WI38 (cell line): Measurements from ENCODE around the gene ZNF415.
"Not testable (repeated sequence)": the region's sequence is repeated elsewhere in the genome, so short reads cannot be mapped to it uniquely, and the experiment has no call there.

Experiments used
- H3K4me3 ChIP-seq: 2 replicates; pipeline ENCODE4 v1.5.1; 2011; ENCODE audit warnings: low read depth, mild to moderate bottlenecking, control low read depth, low read length
- TF ChIP-seq, protein P1 (sequence below): IDR thresholded peaks from 2 replicates; pipeline ENCODE4 v1.5.1; 2012; ENCODE audit warnings: low read depth, mild to moderate bottlenecking, control low read depth, low read length

The ZNF415 gene

DNA sequence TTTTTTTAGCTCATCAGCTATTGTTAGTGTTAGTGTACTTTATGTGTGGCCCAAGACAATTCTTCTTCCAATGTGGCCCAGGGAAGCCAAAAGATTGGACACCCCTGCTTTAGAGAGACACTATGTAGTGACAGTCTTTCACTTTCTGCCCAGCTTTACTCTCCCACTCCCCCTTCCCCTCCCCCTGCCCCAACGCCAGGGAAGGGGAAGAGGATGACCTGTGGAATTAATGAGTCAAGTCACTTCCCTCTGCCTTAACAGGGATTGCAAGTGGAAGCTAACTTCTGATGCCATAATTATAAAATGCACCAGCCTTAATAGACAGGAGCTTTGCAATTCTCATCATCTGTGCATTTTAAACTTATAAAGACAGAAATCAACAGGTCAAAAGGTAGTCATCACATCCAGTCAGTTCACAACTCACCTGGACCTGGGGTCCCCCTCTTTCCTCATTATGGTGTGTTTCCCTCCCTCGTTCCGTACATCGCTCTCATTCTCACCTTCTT is 1.6 kb downstream of the ZNF415 start:
- TF ChIP-seq, protein P1, sequence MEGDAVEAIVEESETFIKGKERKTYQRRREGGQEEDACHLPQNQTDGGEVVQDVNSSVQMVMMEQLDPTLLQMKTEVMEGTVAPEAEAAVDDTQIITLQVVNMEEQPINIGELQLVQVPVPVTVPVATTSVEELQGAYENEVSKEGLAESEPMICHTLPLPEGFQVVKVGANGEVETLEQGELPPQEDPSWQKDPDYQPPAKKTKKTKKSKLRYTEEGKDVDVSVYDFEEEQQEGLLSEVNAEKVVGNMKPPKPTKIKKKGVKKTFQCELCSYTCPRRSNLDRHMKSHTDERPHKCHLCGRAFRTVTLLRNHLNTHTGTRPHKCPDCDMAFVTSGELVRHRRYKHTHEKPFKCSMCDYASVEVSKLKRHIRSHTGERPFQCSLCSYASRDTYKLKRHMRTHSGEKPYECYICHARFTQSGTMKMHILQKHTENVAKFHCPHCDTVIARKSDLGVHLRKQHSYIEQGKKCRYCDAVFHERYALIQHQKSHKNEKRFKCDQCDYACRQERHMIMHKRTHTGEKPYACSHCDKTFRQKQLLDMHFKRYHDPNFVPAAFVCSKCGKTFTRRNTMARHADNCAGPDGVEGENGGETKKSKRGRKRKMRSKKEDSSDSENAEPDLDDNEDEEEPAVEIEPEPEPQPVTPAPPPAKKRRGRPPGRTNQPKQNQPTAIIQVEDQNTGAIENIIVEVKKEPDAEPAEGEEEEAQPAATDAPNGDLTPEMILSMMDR = no peak
- no peak overlapping the region for H3K4me3 ChIP-seq

DNA sequence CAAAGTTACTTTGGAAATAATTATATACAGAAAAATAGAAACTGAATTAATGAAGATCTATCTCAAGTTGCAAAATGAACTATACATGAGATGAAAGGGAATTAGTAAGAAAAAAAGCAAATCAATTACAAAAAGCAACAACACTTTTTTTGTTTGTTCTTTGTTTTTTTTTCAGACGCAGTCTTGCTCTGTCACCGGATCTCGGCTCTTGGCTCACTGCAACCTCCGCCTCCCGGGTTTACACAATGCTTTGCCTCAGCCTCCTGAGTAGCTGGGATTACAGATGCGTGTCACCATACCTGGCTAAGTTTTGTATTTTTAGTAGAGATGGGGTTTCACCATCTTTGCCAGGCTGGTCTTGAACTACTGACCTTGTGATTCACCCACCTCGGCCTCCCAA is 2.2 kb downstream of the ZNF415 start:
- no peak overlapping the region for H3K4me3 ChIP-seq
- TF ChIP-seq, protein P1 = no peak

DNA sequence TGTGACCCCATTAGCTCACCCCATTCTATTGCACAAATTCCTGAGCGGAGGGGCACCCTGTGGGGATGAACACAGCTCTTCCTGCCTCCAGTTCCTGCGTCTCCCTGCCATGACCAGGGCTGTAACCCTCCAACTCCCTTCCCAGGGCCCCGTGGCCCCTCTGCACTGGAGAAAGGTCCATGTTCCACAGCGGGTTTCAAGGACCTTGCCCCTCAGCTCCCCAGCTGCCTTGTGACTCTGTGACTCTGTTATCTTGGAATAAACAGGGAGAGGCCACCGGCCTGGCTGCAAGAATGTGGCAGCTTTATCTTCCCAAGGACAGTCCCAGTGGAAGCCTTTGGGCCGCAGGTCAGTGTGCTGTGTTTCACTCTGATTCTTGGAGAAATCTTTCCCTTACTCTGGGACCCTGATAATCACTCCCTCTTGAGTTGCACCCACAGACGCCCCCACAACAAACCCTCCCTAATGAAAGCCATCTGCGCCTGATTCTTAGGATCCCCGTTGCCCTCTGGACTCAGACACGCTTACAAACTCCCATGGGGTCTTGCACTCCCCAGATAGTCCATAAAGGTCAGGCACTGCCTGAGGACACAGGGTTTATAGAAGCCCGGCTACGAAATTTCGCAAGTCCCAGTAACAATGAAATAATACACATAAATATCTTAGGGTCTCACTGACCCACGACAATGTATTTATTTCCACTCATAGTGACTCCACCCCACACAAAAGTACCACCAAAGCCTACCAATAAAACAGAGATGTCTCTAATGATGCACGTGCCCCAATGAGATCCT is 5.8 kb downstream of the ZNF415 start:
- H3K4me3 ChIP-seq = not testable (repeated sequence)

DNA sequence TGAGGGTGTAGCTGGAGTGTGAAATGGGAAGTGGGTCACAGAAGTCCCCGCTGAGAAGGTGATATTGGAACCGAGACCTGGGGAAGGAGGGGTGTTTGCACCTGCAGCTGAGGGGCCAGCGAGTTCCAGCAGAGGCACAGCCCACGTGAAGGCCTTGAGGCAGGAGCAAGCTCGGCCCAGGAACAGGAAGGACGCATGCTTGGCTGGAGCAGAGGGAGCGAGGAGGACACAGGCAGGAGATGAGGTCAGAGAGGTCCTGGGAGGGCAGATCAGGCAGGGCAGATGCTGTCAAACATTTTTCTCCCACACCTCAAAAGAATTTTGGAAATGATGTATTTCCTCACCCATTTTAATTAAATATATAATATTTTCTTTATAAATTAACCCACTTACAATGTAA is 9.3 kb downstream of the ZNF415 start:
- TF ChIP-seq, protein P1 = no peak
- no peak overlapping the region for H3K4me3 ChIP-seq

DNA sequence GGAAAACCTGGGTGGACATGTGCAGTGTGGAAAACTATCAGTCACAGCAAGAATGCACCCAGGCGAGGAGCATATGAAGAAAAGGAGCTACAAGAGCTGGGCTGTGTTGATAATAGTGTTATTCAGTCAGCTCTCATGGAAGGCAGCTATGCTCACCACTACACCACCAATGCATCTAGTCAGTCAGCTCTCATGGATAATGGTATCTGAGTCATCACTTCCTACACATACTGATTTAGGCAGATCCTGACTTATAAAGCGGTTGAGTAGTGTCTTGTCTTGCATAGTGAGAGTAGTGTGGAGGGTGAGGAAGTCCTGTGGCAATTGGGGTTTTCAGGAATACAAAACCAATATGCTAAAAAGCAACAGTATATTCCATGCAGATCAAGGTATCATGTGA is 20.4 kb downstream of the ZNF415 start:
- TF ChIP-seq, protein P1 = no peak
- no peak overlapping the region for H3K4me3 ChIP-seq

DNA sequence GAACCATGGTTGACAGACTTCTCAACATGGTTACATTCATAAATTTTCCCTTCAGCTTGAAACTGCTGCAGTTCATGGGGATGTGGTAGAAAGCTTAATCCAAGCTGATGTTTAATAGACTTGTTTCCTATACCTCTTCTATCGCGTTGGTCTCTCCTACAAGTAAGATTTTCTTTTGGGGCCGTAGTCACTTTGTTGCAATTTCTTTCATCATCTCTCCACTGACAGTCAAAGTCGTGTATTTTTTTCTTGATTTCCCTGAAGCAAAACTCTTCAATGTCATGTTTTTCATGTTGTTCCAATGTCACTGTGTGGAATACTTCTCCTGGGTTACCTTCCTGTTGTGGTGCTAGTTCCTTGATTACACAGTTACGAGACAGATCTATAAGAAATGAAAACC is 23.2 kb downstream of the ZNF415 start:
- TF ChIP-seq, protein P1 = no peak

DNA sequence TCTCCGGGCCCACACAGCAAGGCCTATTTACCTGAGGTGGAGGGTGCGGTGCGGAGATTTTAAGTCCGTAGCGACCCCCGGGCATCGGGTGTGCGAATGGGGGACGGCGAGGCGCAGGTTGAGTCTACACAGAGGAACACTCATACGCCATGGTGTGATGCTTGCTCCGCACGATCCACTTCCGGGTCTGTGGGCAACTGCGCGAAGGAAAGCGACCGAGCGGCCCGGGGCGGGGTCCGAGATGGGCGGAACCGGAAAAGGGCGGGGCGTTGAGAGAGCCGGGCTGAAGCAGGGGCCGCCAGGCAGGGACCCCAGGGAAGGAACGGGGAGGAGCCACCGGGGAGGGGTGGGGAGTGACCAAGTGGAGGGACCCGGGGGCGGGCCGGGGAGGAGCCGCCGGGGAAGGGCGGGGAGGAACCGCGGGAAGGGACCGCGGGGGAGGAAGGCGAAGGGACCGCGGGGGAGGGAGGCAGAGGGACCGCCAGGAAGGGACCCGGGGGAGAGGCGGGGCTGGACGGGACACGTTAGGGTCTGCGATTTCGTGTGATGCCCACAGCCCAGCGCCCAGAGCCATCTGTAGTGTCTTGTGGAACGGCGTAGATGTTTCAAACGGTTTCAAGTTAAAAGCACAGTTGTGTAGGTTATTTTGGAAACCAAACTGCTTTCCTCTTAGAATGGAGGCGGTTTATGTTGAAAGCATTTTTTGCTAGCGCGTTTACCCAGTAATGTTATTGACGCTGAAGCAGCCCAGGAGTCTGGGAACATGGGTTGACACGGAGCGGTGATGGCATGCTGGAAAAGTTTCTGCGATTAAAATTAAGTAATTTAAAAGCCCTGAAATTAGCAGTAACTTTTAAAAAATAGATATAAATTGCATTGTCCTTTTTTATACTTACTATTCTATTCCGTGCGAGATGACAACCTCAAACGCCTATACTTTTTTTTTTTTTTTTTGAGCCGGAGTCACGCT is 29.2 kb downstream of the ZNF415 start, which contains the start of gene ZNF160:
ZNF160 (minus strand) TSS at position 189 of the 970 bp plus-strand sequence. CDS start 17,146 bp downstream, outside the sequence.
- TF ChIP-seq, protein P1 = no peak
- H3K4me3 ChIP-seq = peak within 1 kb of the TSS; percentile 96

More for the DNA sequence above, 23.2 kb downstream of the ZNF415 start:
- H3K4me3 ChIP-seq = no peak overlapping the region
